T-helper 2 cell treated with Interferon-gamma antibody and Interleukin-4, amounts not matched to agents 100 ng/mL and 5 ng/mL, for 36 hours (primary cell): ENCODE measurements around the gene ATP1A2. TPM values are rescaled to one million over a fixed set of nuclear protein-coding genes. Genes with fewer than 3 reads are reported as not detected.

Experiments
- intact Hi-C: fragments of 100-400 bp; cut with micrococcal nuclease; formaldehyde crosslinking; loops from one replicate; pipeline ENCODE4 v1.15.1; 2023
- total RNA-seq: library from RNA; stranded (reverse); gene quantifications from 2 replicates; pipeline ENCODE4 v1.2.3, GENCODE V29; 2022

Gene ATP1A2
- total RNA-seq, 1 donor from 2014 or later, result not detected

GRCh38 chr1:160168609-160169369 lies 53.2 kb downstream of the ATP1A2 start:
- intact Hi-C loops, result no loop called here

- intact Hi-C loops, result no loop called here
Measured at GRCh38 chr1:160169553-160170399, 54.2 kb downstream of the ATP1A2 start.

GRCh38 chr1:160171354-160171753 lies 55.8 kb downstream of the ATP1A2 start:
- intact Hi-C loops, result no loop called here

- intact Hi-C loops, result no loop called here
Measured at GRCh38 chr1:160171980-160172379, 56.4 kb downstream of the ATP1A2 start.

- intact Hi-C loops, result no loop called here
Measured at GRCh38 chr1:160177231-160177630, 61.7 kb downstream of the ATP1A2 start.

GRCh38 chr1:160177667-160178066 lies 62.1 kb downstream of the ATP1A2 start:
- intact Hi-C loops, result no loop called here

- intact Hi-C loops, result no loop called here
Measured at GRCh38 chr1:160178731-160179130, 63.2 kb downstream of the ATP1A2 start.

- intact Hi-C loops, result no loop called here
Measured at GRCh38 chr1:160179336-160179735, 63.8 kb downstream of the ATP1A2 start.

GRCh38 chr1:160186246-160186645 lies 70.7 kb downstream of the ATP1A2 start:
- intact Hi-C loops, result no loop called here

GRCh38 chr1:160186729-160187128 lies 71.2 kb downstream of the ATP1A2 start:
- intact Hi-C loops, result no loop called here

- intact Hi-C loops, result no loop called here
Measured at GRCh38 chr1:160187407-160187806, 71.8 kb downstream of the ATP1A2 start.

- intact Hi-C loops, result no loop called here
Measured at GRCh38 chr1:160188341-160188740, 72.8 kb downstream of the ATP1A2 start.

- intact Hi-C loops, result loop anchor here (5.0 kb wide), 1 partner anchor 88 kb away; no protein-coding TSS in a partner anchor
Measured at GRCh38 chr1:160189649-160190625, 74.4 kb downstream of the ATP1A2 start, which contains the start of gene CASQ1. CASQ1 (plus strand) TSS chr1:160190575; CDS start chr1:160190752, 177 bp downstream.

- intact Hi-C loops, result loop anchor here (2.0 to 5.0 kb wide), 3 partner anchors 61 to 415 kb away; no protein-coding TSS in a partner anchor
Measured at GRCh38 chr1:160191756-160192155, 76.2 kb downstream of the ATP1A2 start.

- intact Hi-C loops, result loop anchor here (2.0 to 5.0 kb wide), 3 partner anchors 61 to 415 kb away; no protein-coding TSS in a partner anchor
Measured at GRCh38 chr1:160192234-160192633, 76.7 kb downstream of the ATP1A2 start.

Other genes starting within 250 kb of the ATP1A2 start
- gene CFAP45, start 215.6 kb upstream of the ATP1A2 start, total RNA-seq, result 0.57 and 0.98 TPM in 2 replicates
- gene TAGLN2, start 190.3 kb upstream of the ATP1A2 start, total RNA-seq, result 542 and 547 TPM in 2 replicates
- 0.09 TPM in 1 of 2 replicates, not detected in the other for gene IGSF9, start 170.1 kb upstream of the ATP1A2 start, total RNA-seq
- not detected in 2 replicates for gene SLAMF9, start 161.5 kb upstream of the ATP1A2 start, total RNA-seq
- 7.5 and 7.7 TPM in 2 replicates for gene PIGM, start 83.8 kb upstream of the ATP1A2 start, total RNA-seq
- not detected in 2 replicates for gene KCNJ10, start 45.6 kb upstream of the ATP1A2 start, total RNA-seq
- gene KCNJ9, start 34.2 kb upstream of the ATP1A2 start, total RNA-seq, result not detected in 2 replicates
- 37.2 and 39.4 TPM in 2 replicates for gene IGSF8, start 17.1 kb upstream of the ATP1A2 start, total RNA-seq
- not detected in 2 replicates for gene ATP1A4, start 35.8 kb downstream of the ATP1A2 start, total RNA-seq
- gene CASQ1, start 74.8 kb downstream of the ATP1A2 start, total RNA-seq, result 0.11 TPM in 1 of 2 replicates, not detected in the other
- 36.6 and 40.9 TPM in 2 replicates for gene PEA15, start 89.6 kb downstream of the ATP1A2 start, total RNA-seq
- 98.3 and 105 TPM in 2 replicates for gene DCAF8, start 146.8 kb downstream of the ATP1A2 start, total RNA-seq
- gene PEX19, start 169.4 kb downstream of the ATP1A2 start, total RNA-seq, result 43.9 and 46.4 TPM in 2 replicates
- gene COPA, start 227.5 kb downstream of the ATP1A2 start, total RNA-seq, result 141 and 152 TPM in 2 replicates
- 72.9 and 76.8 TPM in 2 replicates for gene NCSTN, start 227.6 kb downstream of the ATP1A2 start, total RNA-seq